Caco-2 (cell line): ENCODE results near the gene RAX. TPM values are rescaled to one million over a fixed set of nuclear protein-coding genes. Genes with fewer than 3 reads are reported as not detected.

ENCODE experiments used
- BruUV-seq: library from RNA; stranded (reverse); fragments of 400-500 nt; replicated peaks from 2 replicates; lab custom pipeline; 2021; lab: Mats Ljungman, UMichigan
- CTCF ChIA-PET: fragments of 300-600 bp; sonication (Branson Sonifier 250); formaldehyde crosslinking; loops from one replicate; lab custom pipeline; 2022; ENCODE audit warnings: antibody characterized with exemption; lab: Charles Lee
- POLR2A ChIA-PET: fragments of 300-600 bp; sonication (Branson Sonifier 250); formaldehyde crosslinking; loops from one replicate; lab custom pipeline; 2022; ENCODE audit warnings: antibody characterized with exemption; lab: Charles Lee
- DNase-seq, 2 experiments: peaks; one replicate each; pipeline versions ENCODE4 v3.0.0 to v3.0.0-alpha.2; 2020 to 2022
- H3K27me3 ChIP-seq: replicated peaks from 2 replicates; pipeline ENCODE4 v1.6.0; 2011; ENCODE audit warnings: low read length; ENCODE audit not compliant: control insufficient read depth, insufficient read depth
- H3K36me3 ChIP-seq: 2 replicates; pipeline ENCODE4 v1.5.1; 2011; ENCODE audit warnings: low read length; ENCODE audit not compliant: control insufficient read depth, insufficient read depth
- H3K4me1 ChIP-seq: fragments of 250-450 bp; sonication (Bioruptor Pico); 2 replicates; pipeline ENCODE4 v1.5.1; 2020; ENCODE audit warnings: mild to moderate bottlenecking
- H3K4me3 ChIP-seq: 2 replicates; pipeline ENCODE4 v1.5.1; 2011; ENCODE audit warnings: low read depth, mild to moderate bottlenecking, control low read depth, low read length
- H3K9me3 ChIP-seq: fragments of 250-450 bp; sonication (Bioruptor Pico); 2 replicates; pipeline ENCODE4 v1.5.1; 2020; ENCODE audit warnings: mild to moderate bottlenecking, moderate library complexity
- H3K27ac Mint-ChIP-seq: one replicate; pipeline ENCODE4 v1.8.0; 2022; ENCODE audit warnings: mixed read lengths; ENCODE audit not compliant: unreplicated experiment
- H3K27me3 Mint-ChIP-seq: one replicate; pipeline ENCODE4 v1.8.0; 2022; ENCODE audit warnings: mixed read lengths; ENCODE audit not compliant: insufficient read depth, unreplicated experiment
- H3K36me3 Mint-ChIP-seq: one replicate; pipeline ENCODE4 v1.8.0; 2022; ENCODE audit warnings: mild to moderate bottlenecking, mixed read lengths; ENCODE audit not compliant: insufficient read depth, unreplicated experiment
- H3K4me1 Mint-ChIP-seq: one replicate; pipeline ENCODE4 v1.8.0; 2022; ENCODE audit warnings: low read depth, mixed read lengths; ENCODE audit not compliant: unreplicated experiment
- H3K4me3 Mint-ChIP-seq: one replicate; pipeline ENCODE4 v1.8.0; 2022; ENCODE audit warnings: mild to moderate bottlenecking, moderate library complexity, mixed read lengths; ENCODE audit not compliant: unreplicated experiment
- H3K9me3 Mint-ChIP-seq: one replicate; pipeline ENCODE4 v1.8.0; 2022; ENCODE audit warnings: mixed read lengths; ENCODE audit not compliant: unreplicated experiment
- intact Hi-C: fragments of 100-400 bp; cut with micrococcal nuclease; formaldehyde crosslinking; loops from one replicate; pipeline ENCODE4 v1.10.0; 2022; ENCODE audit not compliant: unreplicated experiment
- total RNA-seq: library from RNA; stranded (reverse); gene quantifications from 2 replicates; pipeline ENCODE4 v1.2.3, GENCODE V29; 2022
- TF ChIP-seq, protein P1 (sequence below), 2 experiments: fragments of 200-600 bp in 1 of 2; IDR thresholded peaks; 1 replicate in 1 of 2; 2 replicates in 1 of 2; pipeline versions ENCODE4 v1.5.1 to v1.8.0; 2011 to 2022; ENCODE audit warnings: antibody characterized with exemption in 1 of 2, control low read depth in 1 of 2, inconsistent platforms in 1 of 2, low read depth in 1 of 2, low read length in 1 of 2, mild to moderate bottlenecking in 1 of 2, moderate library complexity in 1 of 2; ENCODE audit not compliant: insufficient read depth in 1 of 2, severe bottlenecking in 1 of 2, unreplicated experiment in 1 of 2

Gene RAX
- total RNA-seq, 1 experiment from 2014 or later: not detected

DNA sequence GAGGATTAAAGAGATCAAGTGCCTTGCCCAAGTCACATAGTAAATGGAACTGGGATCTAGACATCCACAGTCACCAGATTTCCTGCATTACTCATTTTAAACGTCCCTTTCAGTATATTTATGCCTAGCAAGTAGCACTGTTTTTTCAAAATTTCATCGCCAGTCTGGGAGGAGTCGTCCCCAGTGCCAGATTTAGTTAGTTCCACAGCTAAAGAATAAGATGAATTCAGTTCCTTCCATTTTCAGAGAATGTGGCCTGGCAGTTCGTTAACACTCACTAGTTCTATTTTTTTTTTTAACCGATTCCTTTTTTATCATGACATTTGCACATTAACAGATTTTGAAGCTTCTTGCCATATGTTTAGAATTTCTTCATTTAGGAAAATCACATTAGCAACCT, 42.1 kb downstream of the RAX start:
- TF ChIP-seq, protein P1, sequence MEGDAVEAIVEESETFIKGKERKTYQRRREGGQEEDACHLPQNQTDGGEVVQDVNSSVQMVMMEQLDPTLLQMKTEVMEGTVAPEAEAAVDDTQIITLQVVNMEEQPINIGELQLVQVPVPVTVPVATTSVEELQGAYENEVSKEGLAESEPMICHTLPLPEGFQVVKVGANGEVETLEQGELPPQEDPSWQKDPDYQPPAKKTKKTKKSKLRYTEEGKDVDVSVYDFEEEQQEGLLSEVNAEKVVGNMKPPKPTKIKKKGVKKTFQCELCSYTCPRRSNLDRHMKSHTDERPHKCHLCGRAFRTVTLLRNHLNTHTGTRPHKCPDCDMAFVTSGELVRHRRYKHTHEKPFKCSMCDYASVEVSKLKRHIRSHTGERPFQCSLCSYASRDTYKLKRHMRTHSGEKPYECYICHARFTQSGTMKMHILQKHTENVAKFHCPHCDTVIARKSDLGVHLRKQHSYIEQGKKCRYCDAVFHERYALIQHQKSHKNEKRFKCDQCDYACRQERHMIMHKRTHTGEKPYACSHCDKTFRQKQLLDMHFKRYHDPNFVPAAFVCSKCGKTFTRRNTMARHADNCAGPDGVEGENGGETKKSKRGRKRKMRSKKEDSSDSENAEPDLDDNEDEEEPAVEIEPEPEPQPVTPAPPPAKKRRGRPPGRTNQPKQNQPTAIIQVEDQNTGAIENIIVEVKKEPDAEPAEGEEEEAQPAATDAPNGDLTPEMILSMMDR (IDR thresholded peaks at IDR 0.05; ENCODE audit: insufficient read depth in 1 of 2, low read depth in 1 of 2, low read length in 1 of 2, severe bottlenecking in 1 of 2, unreplicated experiment in 1 of 2): no peak
- no peaks in the 10 kb centered on the region for H3K27me3 ChIP-seq
- H3K9me3 ChIP-seq: no peaks in the 10 kb centered on the region
- H3K36me3 Mint-ChIP-seq: no peaks in the 10 kb centered on the region
- H3K4me1 ChIP-seq: no peaks in the 10 kb centered on the region
- H3K4me3 ChIP-seq: no peak overlapping the region
- H3K4me3 Mint-ChIP-seq: no peak overlapping the region
- H3K27ac Mint-ChIP-seq: no peak overlapping the region
- DNase-seq: no peak
- no peaks in the 10 kb centered on the region for H3K36me3 ChIP-seq
- POLR2A ChIA-PET: no interaction called here
- peaks cover 7% of the 10 kb centered on the region for H3K27me3 Mint-ChIP-seq
- CTCF ChIA-PET: no interaction called here
- intact Hi-C loops: no loop called here
- no peaks in the 10 kb centered on the region for H3K9me3 Mint-ChIP-seq
- no TSS peak for BruUV-seq
- no peaks in the 10 kb centered on the region for H3K4me1 Mint-ChIP-seq

DNA sequence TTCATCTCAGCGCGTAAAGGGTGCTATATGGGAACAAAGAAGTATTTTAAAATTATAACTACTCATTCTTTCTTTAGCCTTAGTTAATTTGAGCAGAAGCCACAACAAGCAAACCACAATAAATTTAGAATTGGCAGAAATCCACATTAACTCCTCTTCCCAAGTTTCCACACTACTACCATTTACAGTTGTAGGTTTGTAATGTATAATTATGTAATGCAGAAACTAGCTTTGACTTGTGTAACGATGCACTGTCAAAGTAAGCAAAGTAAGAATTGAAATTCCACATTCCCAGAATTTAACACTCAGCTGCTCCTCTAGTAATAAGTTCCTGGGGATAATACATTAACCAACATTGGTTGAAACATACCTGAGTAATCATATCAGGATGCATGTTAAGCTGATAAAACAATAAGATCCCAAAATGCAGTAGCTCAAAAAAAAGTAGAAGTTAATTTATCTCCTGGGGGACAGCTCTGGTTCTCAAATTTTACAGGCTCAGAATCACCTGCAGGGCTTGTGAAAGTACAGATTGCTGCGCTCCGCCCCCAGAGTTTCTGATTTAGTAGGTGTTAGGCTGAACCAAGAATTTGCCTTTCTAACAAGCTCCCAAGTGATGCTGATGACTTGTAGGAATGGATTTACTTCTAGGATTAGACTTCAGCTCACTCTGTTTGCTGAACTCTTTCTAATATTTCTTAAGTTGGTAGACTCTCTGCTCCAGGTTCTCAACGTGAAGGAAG, 43.4 kb downstream of the RAX start:
- Histone ChIP-seq H3K27me3 (no peaks in the 10 kb centered on the region), H3K9me3 (no peaks in the 10 kb centered on the region), H3K4me3 (no peak overlapping the region), H3K4me1 (no peaks in the 10 kb centered on the region), H3K36me3 (no peaks in the 10 kb centered on the region)
- TF ChIP-seq, protein P1 (IDR thresholded peaks at IDR 0.05; ENCODE audit: insufficient read depth in 1 of 2, low read depth in 1 of 2, low read length in 1 of 2, severe bottlenecking in 1 of 2, unreplicated experiment in 1 of 2): no peak
- Mint-ChIP-seq H3K27ac (no peak overlapping the region), H3K27me3 (peaks cover 7% of the 10 kb centered on the region), H3K9me3 (no peaks in the 10 kb centered on the region), H3K4me3 (no peak overlapping the region), H3K36me3 (no peaks in the 10 kb centered on the region), H3K4me1 (no peaks in the 10 kb centered on the region)
- no peak for DNase-seq
- ChIA-PET POLR2A (no interaction called here), CTCF (no interaction called here)
- intact Hi-C loops: no loop called here
- BruUV-seq: no TSS peak

DNA sequence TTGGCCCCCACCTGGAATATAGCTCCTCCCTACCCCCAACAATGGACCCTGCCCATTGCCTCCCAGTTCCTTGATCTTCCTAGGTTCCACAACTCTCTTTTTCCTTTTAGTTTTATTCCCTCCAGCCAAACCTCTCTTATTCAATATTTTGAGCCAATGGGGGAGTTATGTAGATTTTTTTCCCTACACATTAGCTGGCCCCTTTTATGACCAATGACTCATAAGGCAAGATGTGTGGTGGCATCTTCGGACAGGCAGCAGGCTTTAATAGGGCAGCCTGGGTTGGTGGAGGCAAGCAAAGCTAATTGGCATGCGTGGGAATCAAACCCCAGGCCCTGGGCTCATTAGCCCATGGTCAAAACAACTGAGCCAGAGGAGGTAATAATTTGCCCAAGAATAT, 44.1 kb downstream of the RAX start:
- ChIA-PET CTCF (no interaction called here), POLR2A (no interaction called here)
- intact Hi-C loops: no loop called here
- Mint-ChIP-seq H3K4me1 (no peaks in the 10 kb centered on the region), H3K9me3 (no peaks in the 10 kb centered on the region), H3K27me3 (peaks cover 7% of the 10 kb centered on the region), H3K27ac (no peak overlapping the region), H3K36me3 (no peaks in the 10 kb centered on the region), H3K4me3 (no peak overlapping the region)
- TF ChIP-seq, protein P1 (IDR thresholded peaks at IDR 0.05; ENCODE audit: insufficient read depth in 1 of 2, low read depth in 1 of 2, low read length in 1 of 2, severe bottlenecking in 1 of 2, unreplicated experiment in 1 of 2): no peak
- Histone ChIP-seq H3K27me3 (no peaks in the 10 kb centered on the region), H3K4me3 (no peak overlapping the region), H3K36me3 (no peaks in the 10 kb centered on the region), H3K9me3 (no peaks in the 10 kb centered on the region), H3K4me1 (no peaks in the 10 kb centered on the region)
- DNase-seq: no peak
- BruUV-seq: no TSS peak
